ENCODE data around the gene ZNF385B.
A peak's percentile ranks its signal among the peaks of the same experiment; 100 is the strongest.

ZNF385B gene

GRCh38 chr2:179393481-179393880, 467.9 kb downstream of the ZNF385B start:
- peak; percentile 18 for DNase-seq (ENCODE audit: low read depth)
- no peak overlapping the region for H3K4me3 ChIP-seq (ENCODE audit: control insufficient read depth, low read depth, low read length)

More at GRCh38 chr2:179393481-179393880, 467.9 kb downstream of the ZNF385B start:
- no peak for TF ChIP-seq CTCF (conservative IDR thresholded peaks at IDR 0.05; ENCODE audit: control insufficient read depth, insufficient read depth, low read depth, low read length)
